Dermis blood vessel endothelial cell (primary cell): ENCODE data around the gene FREM3. TPM values are rescaled to one million over a fixed set of nuclear protein-coding genes. Genes with fewer than 3 reads are reported as not detected.
"Not testable (repeated sequence)": the region's sequence is repeated elsewhere in the genome, so short reads cannot be mapped to it uniquely, and the experiment has no call there.

Experiments
- DNase-seq: peaks from one replicate; pipeline ENCODE4 v3.0.0; 2010
- total RNA-seq: library from RNA; depleted of rRNA; stranded (reverse); fragments of >200 nt; gene quantifications from 2 replicates; pipeline ENCODE4 v1.2.3, GENCODE V29; 2014

FREM3 gene
- total RNA-seq, 1 donor from 2014 or later = 0.51 TPM

DNA sequence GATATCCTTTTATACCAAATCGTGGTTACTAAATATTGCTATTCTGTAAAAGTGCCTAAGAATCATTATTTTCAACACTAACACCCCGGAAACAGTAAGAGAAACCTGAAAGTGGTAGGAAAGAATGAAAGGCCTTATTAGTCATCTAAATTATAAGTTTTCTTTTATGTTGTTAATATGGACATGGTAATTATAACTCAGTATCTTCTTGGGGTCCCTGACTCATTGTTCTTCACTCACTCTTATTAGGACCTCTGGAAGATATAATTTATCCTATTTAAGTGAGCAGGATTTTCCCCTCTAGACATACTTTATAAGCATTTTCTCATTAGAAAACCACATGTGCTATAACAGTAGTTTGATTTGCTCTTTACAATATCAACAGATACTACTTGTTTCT lies 136.0 kb downstream of the FREM3 start:
- no peak for DNase-seq

DNA sequence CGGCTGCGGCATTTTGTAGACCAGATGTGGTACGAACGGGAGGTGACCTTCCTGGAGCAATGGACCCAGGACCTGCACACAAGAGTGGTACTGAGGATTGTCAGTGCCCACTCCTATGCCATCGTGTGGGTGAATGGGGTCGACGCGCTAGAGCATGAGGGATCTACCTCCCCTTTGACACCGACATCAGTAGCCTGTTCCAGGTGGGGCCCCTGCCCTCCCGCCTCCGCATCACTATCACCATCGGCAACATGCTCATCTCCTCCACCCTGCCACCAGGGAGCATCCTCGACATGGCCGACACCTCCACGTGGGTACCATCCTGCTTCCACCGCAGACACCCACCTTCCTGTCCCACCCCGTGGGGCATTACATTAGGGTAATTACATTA lies 140.7 kb downstream of the FREM3 start:
- peak; percentile 20 for DNase-seq

DNA sequence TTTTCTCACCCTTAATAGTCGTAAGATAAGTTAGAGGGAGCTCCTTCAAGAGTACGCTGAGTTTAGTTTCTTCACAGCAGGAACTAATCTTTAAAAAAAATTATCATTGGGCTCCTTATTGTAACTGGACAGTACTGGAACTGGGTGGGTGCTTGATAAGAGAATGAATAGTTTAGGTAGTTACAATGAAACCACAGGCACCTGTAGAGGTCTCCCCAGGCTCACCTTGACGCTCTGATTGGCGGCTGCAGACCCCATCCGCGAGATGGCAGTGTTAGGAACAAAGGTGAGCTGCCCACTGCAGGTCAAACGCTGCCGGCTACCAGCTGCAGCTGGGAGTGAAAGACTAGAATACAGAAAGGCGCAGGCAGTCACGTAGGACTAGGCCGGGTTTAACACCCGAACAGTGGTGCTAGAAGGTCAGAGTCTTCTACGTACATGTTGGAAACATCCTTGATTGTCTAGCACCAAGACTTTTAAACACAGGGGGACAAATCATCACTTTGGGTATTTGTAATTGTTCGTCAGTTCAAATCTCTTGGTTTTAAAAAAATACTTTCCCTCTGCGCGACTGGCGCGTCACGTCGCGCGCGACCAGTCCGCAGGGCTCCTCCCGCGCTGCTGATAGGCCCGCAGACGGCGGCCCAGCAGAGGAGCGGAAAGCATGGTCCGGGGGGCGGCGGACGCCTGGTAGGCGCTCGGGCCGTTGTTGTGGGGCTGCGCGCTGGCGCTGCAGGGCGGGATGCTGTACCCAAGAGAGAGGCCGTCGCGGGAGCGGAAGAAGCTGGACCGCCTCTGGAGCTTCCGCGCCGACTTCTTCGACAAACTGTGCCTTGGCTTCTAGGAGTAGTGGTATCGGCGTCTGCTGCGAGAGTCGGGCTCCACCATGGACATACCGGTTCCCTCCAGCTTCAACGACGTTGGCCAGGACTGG lies 141.4 kb downstream of the FREM3 start:
- DNase-seq = peak; percentile 90

DNA sequence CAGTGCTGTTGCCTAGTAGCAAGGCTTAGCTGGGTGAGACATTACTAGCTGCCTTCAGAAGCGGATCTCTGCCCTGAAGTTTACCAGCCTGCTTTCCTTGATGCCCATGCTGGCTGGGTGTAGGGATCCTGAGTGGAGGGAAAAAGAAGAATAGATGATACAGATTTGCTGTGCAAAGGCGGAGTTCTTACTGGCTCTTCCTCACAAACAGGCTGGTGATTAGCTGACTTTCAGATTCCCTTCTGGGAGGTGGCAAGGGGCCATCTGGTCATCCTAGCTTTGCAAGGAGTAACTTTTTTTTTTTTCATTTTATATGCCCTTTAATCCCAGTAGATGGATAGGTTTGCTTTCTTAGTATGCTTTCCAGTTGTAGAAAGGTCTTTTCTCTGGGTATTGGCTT lies 142.2 kb downstream of the FREM3 start:
- no peak for DNase-seq

DNA sequence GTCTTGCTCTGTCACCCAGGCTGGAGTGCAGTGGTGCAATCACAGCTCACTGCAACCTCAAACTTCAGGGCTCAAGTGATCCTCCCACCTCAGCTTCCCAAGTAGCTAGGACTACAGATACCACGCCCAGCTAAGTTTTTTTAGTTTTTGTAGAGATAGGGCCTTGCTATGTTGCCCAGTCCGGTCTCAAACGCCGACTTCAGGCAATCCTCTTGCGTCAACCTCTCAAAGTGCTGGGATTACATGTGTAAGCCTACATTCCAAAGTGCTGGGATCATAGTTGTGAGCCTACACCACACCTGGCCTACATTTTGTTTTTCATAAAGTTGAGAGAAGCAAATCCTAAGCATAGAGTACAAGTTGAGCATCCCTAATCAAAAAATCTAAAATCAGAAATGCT lies 144.8 kb downstream of the FREM3 start:
- DNase-seq = no peak

DNA sequence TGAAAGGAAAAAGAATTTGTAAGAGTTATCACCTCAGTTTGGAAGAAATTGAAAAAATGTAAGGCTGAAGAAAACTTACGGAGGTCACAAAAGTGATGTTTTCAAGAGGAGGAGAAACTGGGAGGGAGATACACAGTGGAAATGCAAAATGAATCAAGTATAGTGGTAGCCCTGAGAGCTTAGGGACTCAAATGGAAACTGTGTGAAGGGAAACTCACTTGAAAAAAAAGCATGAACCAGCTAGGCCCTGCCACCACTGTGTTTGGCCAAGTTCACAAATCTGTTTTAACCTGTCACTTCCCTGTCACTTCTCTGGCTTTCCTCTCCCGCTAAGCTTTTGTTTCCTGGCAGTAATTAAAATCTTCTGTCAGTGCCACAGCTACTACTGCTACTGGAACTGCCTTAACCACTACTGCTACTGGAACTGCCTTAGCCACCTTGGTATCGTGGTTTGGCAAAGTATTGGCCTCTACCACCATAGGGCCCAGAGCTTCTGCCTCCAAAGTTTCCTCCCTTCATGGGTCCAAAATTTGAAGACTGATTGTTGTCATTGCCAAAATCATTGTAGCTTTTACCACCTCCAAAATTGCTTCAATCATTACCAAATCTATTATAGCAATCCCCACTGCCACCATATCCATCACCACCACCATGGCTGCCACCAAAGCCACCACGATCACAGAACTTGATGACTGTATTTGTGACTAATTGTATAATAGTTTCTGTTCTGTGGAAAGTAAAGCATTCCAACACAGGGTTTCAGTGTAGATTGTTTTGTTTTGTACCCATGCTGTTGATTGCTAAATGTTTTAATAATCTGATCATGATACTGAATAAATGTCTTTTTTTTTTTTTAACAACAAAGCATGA lies 145.5 kb downstream of the FREM3 start:
- no peak for DNase-seq

DNA sequence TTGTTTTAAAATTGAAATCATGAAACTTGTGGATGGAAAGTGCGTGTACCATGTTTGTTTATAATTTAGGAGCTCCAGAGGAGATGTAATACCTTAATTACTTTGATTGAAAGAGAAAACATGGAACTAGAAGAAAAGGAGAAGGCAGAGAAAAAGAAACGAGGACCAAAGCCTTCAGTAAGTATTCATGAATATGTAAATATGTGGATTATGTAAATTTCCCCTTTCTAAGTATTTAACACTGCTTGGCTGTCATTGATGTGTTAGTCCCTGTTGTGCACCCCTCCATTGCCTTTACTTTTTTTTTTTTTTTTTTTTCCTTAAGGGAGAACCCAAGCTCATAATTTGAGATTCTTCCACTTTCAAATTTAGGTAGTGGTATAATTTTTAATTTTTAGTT lies 150.5 kb downstream of the FREM3 start:
- DNase-seq = no peak

DNA sequence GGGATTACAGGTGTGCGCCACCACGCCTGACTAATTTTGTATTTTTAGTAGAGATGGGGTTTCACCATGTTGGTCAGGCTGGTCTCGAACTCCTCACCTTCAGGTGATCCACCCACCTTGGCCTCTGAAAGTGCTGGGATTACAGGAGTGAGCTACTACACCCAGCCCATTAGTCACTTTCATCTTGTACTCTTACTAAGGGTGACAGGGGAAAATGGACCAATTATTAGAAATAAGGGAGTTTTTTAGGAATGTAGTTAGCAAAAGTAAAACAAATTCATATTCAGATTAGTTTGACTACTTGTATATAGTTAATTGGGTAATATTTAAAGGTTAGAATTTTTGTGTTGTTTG lies 160.8 kb downstream of the FREM3 start:
- DNase-seq = no peak

DNA sequence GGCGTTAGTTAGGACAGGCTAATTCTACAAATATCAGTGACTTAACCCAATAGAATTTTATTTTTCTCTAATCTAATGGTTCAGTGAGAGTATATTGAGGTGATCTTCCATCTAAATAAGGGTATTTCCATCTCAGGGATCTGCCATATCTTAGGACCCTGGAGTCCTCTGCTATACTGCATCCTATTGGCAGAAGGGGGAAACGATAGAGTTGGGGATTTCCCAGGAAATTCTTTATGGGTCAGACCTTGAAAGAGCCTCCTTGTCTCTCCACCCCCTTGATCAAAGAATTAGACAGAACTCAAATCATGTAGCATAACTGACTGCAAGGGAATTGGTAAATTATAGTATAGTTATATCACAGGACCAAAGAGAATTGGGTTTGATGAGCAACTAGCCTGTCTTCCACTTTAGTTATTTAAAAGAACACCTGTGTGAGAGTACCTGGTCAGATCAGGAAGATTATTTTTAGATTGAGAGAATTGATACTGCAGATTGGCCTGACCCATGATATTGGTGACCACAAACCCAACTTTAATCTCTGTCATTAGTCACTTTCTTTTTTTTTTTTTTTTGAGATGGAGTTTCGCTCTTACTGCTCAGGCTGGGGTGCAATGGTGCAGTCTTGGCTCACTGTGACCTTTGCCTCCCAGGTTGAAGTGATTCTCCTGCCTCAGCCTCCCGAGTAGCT lies 161.4 kb downstream of the FREM3 start:
- DNase-seq = no peak

DNA sequence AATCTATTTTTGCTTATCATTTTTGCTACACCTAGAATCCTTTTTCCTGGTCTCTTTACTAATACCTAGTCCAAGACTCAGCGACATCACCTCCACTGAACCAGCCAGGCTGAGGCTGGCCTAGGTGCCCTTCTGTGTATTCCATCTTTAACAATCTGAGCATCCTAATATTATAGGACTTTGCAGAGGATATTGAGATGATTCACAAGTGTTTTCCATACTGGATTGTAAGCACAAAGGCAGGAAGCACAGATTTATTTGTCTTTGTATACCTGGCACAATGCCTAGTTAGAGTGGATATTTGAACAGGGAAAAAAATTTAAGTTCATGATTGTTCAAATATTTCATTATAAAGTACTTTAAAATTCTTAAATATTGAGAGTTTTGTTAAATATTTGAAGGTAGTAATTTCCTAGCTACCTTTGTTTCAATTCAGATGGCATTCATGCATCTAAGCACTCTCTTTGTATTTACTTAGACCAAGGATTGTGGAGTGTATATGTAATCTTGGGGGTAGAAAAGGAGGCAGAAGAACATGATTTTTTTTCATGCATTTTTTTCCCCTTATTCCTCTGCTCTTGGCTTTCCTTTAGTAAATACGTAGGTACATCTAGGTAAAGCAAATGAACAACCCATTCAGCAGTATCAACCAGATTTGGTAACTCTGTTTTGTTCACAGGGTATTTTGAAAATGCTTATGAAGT lies 168.5 kb downstream of the FREM3 start:
- DNase-seq = peak; percentile 90

DNA sequence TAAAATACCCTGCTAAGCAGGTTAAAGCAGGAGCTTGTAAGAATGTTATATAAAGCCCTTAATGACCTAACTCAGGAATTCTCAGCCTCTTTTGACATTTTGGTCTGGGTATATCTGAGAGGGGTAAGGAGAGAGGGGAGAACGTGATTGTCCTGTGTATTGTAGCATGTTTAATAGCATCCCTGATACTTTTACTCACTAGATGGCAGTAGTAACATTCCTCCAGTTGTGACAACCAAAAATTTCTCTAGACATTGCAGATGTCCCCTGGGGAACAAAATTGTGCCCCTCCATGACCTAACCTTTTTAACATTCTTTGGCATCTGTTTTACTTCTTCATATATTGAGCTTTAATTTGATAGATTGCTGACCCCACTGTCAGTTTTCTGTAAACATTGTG lies 169.1 kb downstream of the FREM3 start:
- DNase-seq = peak; percentile 65

DNA sequence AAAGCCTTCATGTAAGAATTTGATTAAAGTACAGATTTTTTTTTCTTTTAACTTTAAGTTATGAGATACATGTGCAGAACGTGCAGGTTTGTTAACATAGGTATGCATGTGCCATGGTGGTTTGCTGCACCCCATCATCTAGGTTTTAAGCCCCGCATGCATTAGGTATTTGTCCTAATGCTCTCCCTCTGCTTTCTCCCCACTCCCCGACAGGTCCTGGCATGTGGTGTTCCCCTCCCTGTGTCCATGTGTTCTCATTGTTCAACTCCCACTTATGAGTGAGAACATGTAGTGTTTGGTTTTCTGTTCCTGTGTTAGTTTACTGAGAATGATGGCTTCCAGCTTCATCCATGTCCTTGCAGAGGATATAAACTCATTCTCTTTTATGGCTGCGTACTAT lies 172.4 kb downstream of the FREM3 start:
- not testable (repeated sequence) for DNase-seq

Other genes with a start within 250 kb of the FREM3 start
- 75.2 and 113 TPM in 2 replicates for gene SMARCA5, start 187.0 kb downstream of the FREM3 start, total RNA-seq
- gene GYPE, start 204.9 kb upstream of the FREM3 start, total RNA-seq = 0.05 and 0.17 TPM in 2 replicates